ENCODE results near the gene KIF7. TPM values are rescaled to one million over a fixed set of nuclear protein-coding genes. Genes with fewer than 3 reads are reported as not detected.

KIF7 gene
- total and polyA plus RNA-seq, 2 donors (not counting 3 experiments of a cell fraction or from before 2014, with no cell fraction given) = 4.2 to 11.3 TPM

DNA sequence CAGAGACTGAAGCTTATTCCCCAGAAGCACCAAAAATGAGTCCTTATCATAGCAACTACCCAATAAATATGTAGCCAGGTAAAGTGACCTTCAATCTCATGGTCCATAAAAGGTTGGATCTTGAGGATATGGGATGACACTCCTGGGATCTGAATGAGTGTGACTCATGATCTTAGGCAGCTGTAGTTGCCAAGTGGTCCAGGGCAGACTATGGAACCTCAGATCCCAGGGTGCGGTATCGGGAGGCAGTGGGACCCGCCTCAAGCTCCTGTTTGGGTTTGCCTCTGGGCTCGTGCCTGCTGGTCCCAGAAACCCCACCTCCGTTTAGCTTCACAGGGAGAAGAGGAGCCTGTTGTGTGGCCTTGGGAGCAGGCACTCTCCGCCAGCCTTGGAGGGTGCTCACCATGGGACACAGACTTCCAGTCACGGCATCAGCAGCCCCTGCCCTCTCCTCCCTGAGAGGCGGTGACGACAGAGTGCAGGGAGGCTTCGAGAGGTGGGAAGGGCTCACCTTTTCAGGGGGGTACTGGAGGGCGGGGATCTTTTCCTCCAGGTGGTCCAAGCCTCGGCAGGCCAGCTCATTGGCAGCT is 15.8 kb upstream of the KIF7 start:
- intact Hi-C loops (cut with micrococcal nuclease) = no loop called here
- DNase-seq (ENCODE audit: low read depth, low spot score) = no peak
- Histone ChIP-seq H3K4me1 (ENCODE audit: control insufficient read depth, extremely low read depth, insufficient read depth, low read length) (peaks cover under 1% of the 10 kb centered on the region), H3K27ac (ENCODE audit: insufficient read depth, low read depth, low read length) (no peak overlapping the region), H3K4me2 (ENCODE audit: insufficient read depth, low read length) (no peak overlapping the region), H4K20me1 (replicated peaks; ENCODE audit: control insufficient read depth, extremely low read depth, insufficient read depth, low read length) (no peaks in the 10 kb centered on the region), H3K9me1 (replicated peaks; ENCODE audit: control insufficient read depth, extremely low read depth, insufficient read depth, low read length) (no peaks in the 10 kb centered on the region), H3K27me3 (ENCODE audit: control insufficient read depth in 2 of 2, insufficient read depth in 2 of 2, low read length in 2 of 2) (no peaks in the 10 kb centered on the region), H3K9me3 (replicated peaks; ENCODE audit: control insufficient read depth, insufficient read depth, low read length) (no peaks in the 10 kb centered on the region), H3K79me2 (ENCODE audit: control insufficient read depth, insufficient read depth, low read length) (no peaks in the 10 kb centered on the region), H3K36me3 (ENCODE audit: control insufficient read depth in 2 of 2, extremely low read depth in 1 of 2, insufficient read depth in 2 of 2, low read length in 2 of 2) (no peaks in the 10 kb centered on the region), H2AFZ (ENCODE audit: low read depth, low read length) (no peak overlapping the region), H3K4me3 (replicated peaks in 1 of 3; ENCODE audit: insufficient read depth in 1 of 3, low read depth in 1 of 3, low read length in 3 of 3) (no peak overlapping the region), H3K9ac (replicated peaks; ENCODE audit: extremely low read depth, insufficient read depth, low read length) (no peak overlapping the region)
- no peak for FAIRE-seq
- no TSS peak for BruUV-seq (replicated peaks)
- dilution Hi-C loops (cut with MboI; ENCODE audit: extremely low pct_ligation_motif_present, low sequenced_read_pairs) = no loop called here
- POLR2A ChIA-PET = no interaction called here
- CTCF ChIA-PET = interaction anchor here (1.0 to 3.6 kb wide), 3 partner anchors 8 to 69 kb away, joined by 4 to 21 read pairs (median 12); no protein-coding TSS in a partner anchor
- TF ChIP-seq JUN (IDR thresholded peaks at IDR 0.05; ENCODE audit: borderline replicate concordance, insufficient read depth, insufficient read length, low read depth) (no peak), POLR2AphosphoS5 (IDR thresholded peaks at IDR 0.05; ENCODE audit: insufficient read depth, low read depth, low read length) (no peak), FOS (IDR thresholded peaks at IDR 0.05; ENCODE audit: borderline replicate concordance, insufficient read depth, low read length) (no peak), POLR2A (IDR thresholded peaks at IDR 0.05; ENCODE audit: low read depth, low read length) (no peak), EZH2 (IDR thresholded peaks at IDR 0.05; ENCODE audit: borderline replicate concordance, low read depth, low read length, severe bottlenecking) (no peak), GATA2 (IDR thresholded peaks at IDR 0.05; ENCODE audit: insufficient read depth, insufficient read length, low read depth, low read length) (no peak), MYC (IDR thresholded peaks at IDR 0.05; ENCODE audit: low read depth, low read length) (no peak)
- TF ChIP-seq, protein P1, sequence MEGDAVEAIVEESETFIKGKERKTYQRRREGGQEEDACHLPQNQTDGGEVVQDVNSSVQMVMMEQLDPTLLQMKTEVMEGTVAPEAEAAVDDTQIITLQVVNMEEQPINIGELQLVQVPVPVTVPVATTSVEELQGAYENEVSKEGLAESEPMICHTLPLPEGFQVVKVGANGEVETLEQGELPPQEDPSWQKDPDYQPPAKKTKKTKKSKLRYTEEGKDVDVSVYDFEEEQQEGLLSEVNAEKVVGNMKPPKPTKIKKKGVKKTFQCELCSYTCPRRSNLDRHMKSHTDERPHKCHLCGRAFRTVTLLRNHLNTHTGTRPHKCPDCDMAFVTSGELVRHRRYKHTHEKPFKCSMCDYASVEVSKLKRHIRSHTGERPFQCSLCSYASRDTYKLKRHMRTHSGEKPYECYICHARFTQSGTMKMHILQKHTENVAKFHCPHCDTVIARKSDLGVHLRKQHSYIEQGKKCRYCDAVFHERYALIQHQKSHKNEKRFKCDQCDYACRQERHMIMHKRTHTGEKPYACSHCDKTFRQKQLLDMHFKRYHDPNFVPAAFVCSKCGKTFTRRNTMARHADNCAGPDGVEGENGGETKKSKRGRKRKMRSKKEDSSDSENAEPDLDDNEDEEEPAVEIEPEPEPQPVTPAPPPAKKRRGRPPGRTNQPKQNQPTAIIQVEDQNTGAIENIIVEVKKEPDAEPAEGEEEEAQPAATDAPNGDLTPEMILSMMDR (IDR thresholded peaks at IDR 0.05; ENCODE audit: extremely low read depth in 1 of 2, insufficient read depth in 1 of 2, low read depth in 1 of 2, low read length in 2 of 2) = no peak
- TF ChIP-seq, protein P2, sequence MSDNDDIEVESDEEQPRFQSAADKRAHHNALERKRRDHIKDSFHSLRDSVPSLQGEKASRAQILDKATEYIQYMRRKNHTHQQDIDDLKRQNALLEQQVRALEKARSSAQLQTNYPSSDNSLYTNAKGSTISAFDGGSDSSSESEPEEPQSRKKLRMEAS (IDR thresholded peaks at IDR 0.05; ENCODE audit: insufficient read depth, insufficient read length) = no peak

Data from endothelial cell of umbilical vein (primary cell).